SH-SY5Y (cell line): ENCODE measurements around the gene DPEP2.

Experiments
- GATA2 ChIP-seq: IDR thresholded peaks from 2 replicates; pipeline ENCODE4 v1.6.1; 2011; ENCODE audit warnings: mild to moderate bottlenecking, low read depth, low read length
- GATA3 ChIP-seq: IDR thresholded peaks from 2 replicates; pipeline ENCODE4 v1.6.1; 2011; ENCODE audit warnings: low read depth, mild to moderate bottlenecking, low read length, moderate library complexity

DNA sequence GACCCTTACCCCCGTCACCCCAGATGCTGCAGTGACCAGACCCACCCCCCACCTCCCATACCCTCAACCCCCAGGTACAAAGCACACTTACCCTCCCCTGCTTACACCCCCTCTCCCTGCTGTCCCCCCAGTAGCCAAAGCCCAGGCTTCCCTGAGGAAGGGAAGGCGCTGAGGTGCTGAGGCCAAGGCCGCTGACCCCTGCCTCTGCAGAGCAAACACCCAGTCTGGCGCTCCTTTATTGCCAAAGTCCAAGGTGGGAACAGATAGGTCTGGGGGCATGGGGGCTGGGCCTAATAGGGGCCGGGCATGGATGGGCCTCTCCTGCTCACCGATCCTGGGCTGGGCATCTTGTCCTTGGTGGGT lies 56.0 kb downstream of the DPEP2 start:
- no peak for TF ChIP-seq GATA3
- no peak for TF ChIP-seq GATA2
